GM19328 (cell line): ENCODE data around the gene NPTN.
"Not testable (repeated sequence)": the region's sequence is repeated elsewhere in the genome, so short reads cannot be mapped to it uniquely, and the experiment has no call there.

ENCODE experiments used
- ATAC-seq: cut with Tn5 transposase; IDR thresholded peaks from one replicate; pipeline ENCODE4 v1.9.1; 2021; ENCODE audit warnings: mild to moderate bottlenecking, moderate library complexity; ENCODE audit not compliant: unreplicated experiment

Gene NPTN

DNA sequence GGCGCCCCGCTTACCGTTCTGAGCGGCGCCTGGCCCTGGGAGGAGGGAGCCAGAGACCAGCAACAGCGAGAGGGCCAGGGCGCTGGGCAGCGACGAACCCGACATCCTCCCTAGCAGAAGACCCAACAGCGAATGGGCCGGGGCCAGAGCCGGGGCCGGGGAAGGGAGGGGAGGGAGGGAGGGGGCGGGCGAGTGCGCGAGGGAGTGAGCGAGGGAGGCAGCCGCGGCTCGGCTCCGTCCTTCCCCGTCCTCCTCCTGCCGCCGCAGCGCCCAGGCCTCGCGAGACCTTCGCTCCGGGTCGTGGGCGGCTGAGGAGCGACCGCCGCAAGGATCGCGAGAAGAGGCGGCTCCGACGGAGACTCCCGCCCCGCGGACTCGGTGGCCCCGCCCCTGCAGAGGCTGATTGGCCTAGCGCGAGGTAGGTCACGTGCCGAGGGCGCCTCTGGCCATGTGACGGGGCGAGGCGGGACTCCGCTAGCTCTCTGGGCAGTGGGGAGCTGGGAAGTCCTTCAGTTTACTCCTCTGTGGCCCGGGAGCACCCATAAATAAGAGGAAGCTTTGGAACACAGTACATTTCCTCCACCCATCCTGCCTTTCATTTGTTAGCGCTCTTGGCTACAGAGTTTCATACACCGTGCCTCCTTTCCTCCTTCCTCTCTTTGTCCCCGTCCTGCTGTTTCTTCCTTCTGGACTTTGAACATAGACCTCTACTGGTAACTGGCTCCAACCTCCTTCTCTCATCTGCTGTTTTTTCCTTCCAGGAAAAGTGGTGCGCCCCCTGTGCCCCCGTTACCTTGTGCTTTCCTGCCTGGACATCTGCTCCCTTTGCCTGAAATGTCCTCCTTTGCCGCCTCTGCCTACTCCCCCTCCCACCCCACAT, at the start of gene NPTN:
Gene NPTN, minus strand, starts transcription at position 279 of the 880 bp plus-strand sequence. Its CDS starts 174 bp downstream, at position 105.
- peak; percentile 88 for ATAC-seq

GRCh38 chr15:73682600-73683090, 49.5 kb upstream of the NPTN start:
- no peak for ATAC-seq

GRCh38 chr15:73681856-73682599, 48.8 kb upstream of the NPTN start:
- ATAC-seq: no peak

- no peak for ATAC-seq
Measured at GRCh38 chr15:73681063-73681462, 47.9 kb upstream of the NPTN start.

DNA sequence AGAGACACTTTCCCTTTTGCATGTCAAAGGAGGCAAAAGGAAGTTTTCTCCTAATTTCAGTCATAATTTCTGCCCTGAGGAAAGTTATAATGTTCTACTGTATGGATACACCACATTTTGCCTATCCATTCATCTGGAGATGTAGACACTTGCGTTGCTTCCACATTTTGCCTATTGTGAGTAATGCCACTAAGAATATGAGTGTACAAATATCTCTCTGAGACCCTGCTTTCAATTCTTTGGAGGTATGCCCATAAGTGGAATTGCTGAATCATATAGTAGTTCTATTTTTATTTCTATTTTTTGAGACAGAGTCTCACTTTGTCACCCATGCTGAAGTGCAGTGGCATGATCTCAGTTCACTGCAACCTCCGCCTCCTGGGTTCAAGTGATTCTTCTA, 47.4 kb upstream of the NPTN start:
- no peak for ATAC-seq

GRCh38 chr15:73679964-73680363, 46.8 kb upstream of the NPTN start:
- ATAC-seq: no peak

DNA sequence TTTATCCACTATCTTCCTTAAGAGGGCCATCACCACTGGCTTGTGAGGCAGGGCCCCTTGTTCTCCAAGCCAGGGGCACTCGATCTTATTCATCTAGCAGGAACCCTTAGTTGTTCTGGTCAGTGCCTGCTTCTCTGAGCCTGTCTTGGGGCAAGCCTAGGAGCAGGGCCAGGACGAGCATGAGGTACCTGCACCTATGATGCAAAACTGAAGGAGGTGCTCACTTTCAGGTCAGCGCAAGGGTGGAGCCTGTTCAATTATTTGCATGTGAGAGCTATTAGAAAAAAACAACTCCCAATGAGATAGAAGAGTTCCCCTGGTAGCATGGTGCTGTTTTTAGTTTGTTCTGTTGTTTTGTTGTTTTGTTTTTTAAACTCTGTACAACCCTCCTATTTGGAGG, 46.0 kb upstream of the NPTN start:
- ATAC-seq: no peak

GRCh38 chr15:73678498-73678897, 45.3 kb upstream of the NPTN start:
- ATAC-seq: no peak

GRCh38 chr15:73677733-73678132, 44.5 kb upstream of the NPTN start:
- ATAC-seq: no peak

- ATAC-seq: no peak
Measured at GRCh38 chr15:73677146-73677607, 44.0 kb upstream of the NPTN start.

- no peak for ATAC-seq
Measured at GRCh38 chr15:73674587-73674986, 41.4 kb upstream of the NPTN start.

GRCh38 chr15:73660455-73660854, 27.3 kb upstream of the NPTN start:
- no peak for ATAC-seq

DNA sequence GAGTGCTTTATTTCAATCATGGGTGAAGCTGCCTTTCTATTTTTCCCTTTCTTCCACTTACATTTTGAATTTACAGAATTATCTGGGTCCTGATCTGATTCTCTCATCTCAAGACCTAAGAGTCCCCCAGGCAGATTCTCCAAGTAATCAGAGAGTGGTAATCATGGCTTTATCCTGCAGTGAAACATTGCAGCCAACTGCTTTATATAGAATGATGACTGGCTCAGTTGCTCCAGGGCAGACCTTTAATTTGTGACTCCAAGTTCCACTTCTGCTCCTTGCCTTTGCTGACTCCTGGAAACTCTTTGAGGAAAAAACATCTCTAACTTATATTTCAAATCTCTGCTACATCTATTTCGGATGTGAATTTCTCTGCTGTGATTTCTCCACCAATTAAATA, 25.5 kb upstream of the NPTN start:
- ATAC-seq: no peak

GRCh38 chr15:73655724-73656123, 22.5 kb upstream of the NPTN start:
- no peak for ATAC-seq

DNA sequence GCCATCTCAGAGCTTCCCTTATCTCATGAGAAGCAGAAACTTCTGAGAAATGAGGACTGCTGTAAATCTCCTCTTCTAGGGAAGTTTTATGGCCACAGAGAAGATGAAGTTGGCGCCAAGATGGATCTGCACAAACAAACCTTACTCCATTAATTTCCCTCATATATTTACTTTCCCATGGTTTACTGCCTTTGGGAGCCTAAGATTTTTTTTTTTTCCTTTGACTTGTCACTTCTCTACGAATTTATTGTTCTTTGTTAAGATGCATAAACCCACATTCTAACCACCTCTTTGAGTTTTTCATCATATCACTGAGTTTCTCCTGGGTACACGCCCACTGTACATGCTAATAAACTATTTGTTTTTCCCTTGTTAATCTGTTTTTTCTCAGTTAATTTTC, 21.5 kb upstream of the NPTN start:
- no peak for ATAC-seq

DNA sequence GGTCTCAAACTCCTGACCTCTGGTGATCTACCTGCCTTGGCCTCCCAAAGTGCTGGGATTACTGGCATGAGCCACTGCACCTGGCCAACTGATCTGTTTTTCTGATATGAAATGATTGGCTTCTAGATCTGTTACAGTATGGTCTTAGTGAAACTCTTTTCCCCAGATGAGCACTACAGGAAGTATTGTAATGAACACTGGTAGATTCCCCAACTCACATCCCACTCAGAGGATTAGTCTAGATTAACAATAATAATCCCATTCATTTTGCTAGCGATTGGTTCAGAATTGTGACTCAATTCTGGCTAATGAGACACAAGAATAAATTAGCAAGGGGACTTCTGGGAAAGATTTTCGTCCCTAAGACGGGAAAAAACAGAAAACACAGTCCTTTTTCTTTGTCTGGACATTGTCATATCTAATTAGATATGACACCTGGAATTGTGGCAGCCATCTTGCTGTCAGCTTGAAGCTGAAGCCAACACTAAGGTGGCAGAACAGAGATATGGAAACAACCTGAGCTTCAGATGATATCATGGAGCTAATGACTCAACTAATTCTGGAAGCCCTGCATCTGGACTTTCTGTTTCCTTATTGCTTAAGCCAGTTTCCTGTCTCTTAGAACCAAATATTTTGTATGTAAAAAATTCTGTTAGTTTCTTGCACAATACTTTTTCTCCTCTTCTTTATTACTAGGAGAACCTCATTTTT, 17.4 kb upstream of the NPTN start:
- no peak for ATAC-seq

DNA sequence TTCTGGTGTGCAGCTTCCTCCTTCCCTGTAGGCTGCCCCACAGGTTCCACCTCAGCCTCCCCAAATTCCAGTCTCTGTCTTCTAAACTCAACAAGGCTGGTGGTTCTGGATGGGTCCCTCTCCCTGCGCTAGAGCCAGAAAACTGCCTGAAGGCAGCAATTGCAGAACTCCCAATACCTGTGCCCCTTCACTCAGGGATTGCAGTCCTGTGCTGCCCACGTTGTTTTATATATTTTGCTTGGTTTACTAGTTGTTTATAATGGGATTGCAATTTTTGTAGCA, 14.8 kb upstream of the NPTN start:
- no peak for ATAC-seq

DNA sequence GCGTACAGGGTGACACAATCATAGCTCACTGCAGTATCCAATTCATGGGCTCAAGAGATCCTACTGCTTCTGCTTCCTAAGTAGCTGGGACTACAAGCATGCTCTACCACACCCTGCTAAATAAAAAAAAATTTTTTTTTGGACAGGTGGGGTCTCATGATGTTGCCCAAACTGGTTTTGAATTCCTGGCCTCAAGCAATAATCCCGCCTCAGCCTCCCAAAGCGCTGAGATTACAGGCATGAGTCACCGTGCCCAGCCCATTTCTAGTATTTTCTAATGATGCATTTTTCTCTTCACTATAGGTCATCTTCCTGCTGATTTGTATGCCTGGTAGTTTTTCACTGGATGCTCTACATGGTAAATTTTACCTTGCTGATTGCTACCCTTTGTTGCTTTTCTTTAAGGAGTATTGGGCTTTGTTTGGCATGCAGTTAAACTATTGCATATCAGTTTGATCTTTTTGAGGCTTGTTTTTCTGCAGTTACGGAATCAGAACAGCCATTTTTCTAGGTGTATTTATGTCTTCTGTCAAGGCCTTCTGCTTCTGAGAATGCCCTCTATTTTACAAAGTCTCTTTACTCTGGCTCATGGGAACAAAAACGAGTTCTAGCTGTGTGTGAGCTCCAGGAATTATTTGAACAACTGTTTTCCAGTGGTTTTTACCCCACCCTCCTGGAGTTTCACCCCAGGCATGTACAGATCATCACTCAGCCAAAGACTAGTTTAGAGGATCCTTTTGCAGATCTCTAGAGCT, 14.2 kb upstream of the NPTN start:
- ATAC-seq: no peak

- ATAC-seq: not testable (repeated sequence)
Measured at GRCh38 chr15:73639464-73639863, 6.3 kb upstream of the NPTN start.

DNA sequence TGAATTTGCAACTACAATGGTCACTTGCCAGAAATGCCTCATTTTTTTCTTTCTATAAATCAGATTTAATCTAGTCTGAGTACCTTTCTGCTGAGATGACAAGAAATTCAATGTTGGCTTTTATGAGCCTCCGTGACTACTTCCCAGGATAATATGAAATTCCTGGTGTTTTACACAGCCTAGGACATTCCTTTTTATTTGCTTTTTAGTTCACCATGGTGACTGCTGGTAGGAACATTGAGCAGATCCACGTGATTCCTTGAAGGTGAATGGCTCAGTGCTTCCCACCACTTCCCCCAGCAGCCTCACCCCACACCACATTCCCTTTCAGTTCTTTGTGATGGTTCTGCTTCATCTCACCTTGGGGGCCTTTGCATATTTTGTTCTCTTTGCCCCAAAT, 4.3 kb upstream of the NPTN start:
- no peak for ATAC-seq

GRCh38 chr15:73633991-73634495, 854 bp upstream of the NPTN start:
- ATAC-seq: no peak
